Measurements from ENCODE around the gene SNAPC3. TPM values are rescaled to one million over a fixed set of nuclear protein-coding genes. Genes with fewer than 3 reads are reported as not detected.

SNAPC3 gene
- total and polyA plus RNA-seq, 5 donors: 15.4 to 29.6 (median 25.0) TPM

DNA sequence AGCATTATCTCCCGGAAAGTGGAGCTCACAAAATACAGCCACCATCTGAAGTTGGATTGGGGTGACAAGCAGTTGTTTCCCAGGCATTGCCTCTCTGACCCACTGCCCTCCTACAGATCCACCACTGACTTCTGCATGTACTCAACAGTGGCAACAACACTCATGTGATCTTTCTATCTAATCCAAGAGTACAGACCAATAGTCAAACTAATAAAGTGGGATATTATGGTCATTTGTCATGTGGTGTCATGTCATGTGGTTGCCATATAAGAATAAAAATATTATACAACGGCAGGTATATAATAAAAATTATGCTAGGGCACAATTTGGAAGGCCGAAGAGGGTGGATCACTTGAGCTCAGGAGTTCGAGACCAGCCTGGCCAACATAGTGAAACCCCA is 33.0 kb upstream of the SNAPC3 start:
- WGBS: 89% methylated on average over 4 of the region's 4 CpGs
- Histone ChIP-seq H3K27ac (ENCODE audit: low read length) (no peak overlapping the region), H3K4me1 (ENCODE audit: control insufficient read depth, insufficient read depth, low read length) (no peaks in the 10 kb centered on the region), H3K27me3 (ENCODE audit: control insufficient read depth, insufficient read depth) (no peaks in the 10 kb centered on the region), H3K9me3 (ENCODE audit: control insufficient read depth, low read length) (no peaks in the 10 kb centered on the region), H3K4me3 (ENCODE audit: low read length) (no peak overlapping the region)
- no peak for DNase-seq
- no peak for ATAC-seq
- intact Hi-C loops (cut with DNase I): no loop called here

GRCh38 chr9:15390201-15390600 is 32.5 kb upstream of the SNAPC3 start:
- Histone ChIP-seq H3K9me3 (ENCODE audit: control insufficient read depth, low read length) (no peaks in the 10 kb centered on the region), H3K27ac (ENCODE audit: low read length) (no peak overlapping the region), H3K4me1 (ENCODE audit: control insufficient read depth, insufficient read depth, low read length) (no peaks in the 10 kb centered on the region), H3K27me3 (ENCODE audit: control insufficient read depth, insufficient read depth) (no peaks in the 10 kb centered on the region), H3K4me3 (ENCODE audit: low read length) (no peak overlapping the region)
- intact Hi-C loops (cut with DNase I): no loop called here
- 97% methylated on average over 2 of the region's 2 CpGs for WGBS
- ATAC-seq (no peak), DNase-seq (no peak)

- H3K4me3 ChIP-seq (ENCODE audit: low read length): no peak overlapping the region
- H3K9me3 ChIP-seq (ENCODE audit: control insufficient read depth, low read length): no peaks in the 10 kb centered on the region
- DNase-seq (no peak), ATAC-seq (peak in 1 of 2 donors; percentile 79)
- H3K27ac ChIP-seq (ENCODE audit: low read length): no peak overlapping the region
- no peaks in the 10 kb centered on the region for H3K27me3 ChIP-seq (ENCODE audit: control insufficient read depth, insufficient read depth)
- no peaks in the 10 kb centered on the region for H3K4me1 ChIP-seq (ENCODE audit: control insufficient read depth, insufficient read depth, low read length)
- intact Hi-C loops (cut with DNase I): no loop called here
- WGBS: 57% methylated on average over 5 of the region's 5 CpGs
These were observed 30.3 kb upstream of the SNAPC3 start for GRCh38 chr9:15392363-15392762.

DNA sequence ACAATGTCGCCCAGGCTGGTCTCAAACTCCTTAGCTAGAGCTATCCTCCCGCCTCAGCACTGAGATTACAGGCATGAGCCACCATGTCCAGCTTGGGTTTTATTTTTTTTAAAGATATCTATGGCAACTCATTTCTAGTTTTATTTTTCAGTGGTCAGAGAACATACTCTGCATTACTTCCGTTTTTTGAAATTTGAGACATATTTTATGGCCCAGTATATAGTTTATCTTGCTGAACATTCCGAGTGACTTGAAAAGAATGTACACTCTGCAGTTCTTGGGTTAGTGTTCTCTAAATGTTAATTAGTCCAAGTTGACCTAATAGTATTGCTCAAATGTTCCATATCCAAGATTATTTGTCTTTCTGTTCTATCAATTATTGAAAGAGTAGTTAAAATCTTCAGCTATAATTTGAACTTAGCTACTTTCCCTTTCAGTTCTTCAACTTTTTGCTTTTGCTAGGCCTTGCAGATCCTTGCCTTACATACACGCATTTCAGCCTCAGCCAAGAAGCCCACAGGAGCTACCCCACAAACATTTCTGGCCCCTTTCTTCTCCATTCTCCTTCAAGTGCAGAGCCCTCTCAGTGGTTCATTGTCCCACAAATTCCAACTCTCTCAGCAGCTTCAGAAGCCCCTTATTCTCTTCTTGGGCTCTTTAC is 22.3 kb upstream of the SNAPC3 start:
- Histone ChIP-seq H3K4me3 (ENCODE audit: low read length) (no peak overlapping the region), H3K4me1 (ENCODE audit: control insufficient read depth, insufficient read depth, low read length) (no peaks in the 10 kb centered on the region), H3K9me3 (ENCODE audit: control insufficient read depth, low read length) (no peaks in the 10 kb centered on the region), H3K27me3 (ENCODE audit: control insufficient read depth, insufficient read depth) (no peaks in the 10 kb centered on the region), H3K27ac (ENCODE audit: low read length) (no peak overlapping the region)
- 62% methylated on average over 5 of the region's 5 CpGs for WGBS
- peak in 1 of 3 donors; percentile 7 for DNase-seq
- ATAC-seq: no peak
- intact Hi-C loops (cut with DNase I): no loop called here

- 52% methylated on average over 8 of the region's 8 CpGs for WGBS
- H3K4me3 ChIP-seq (ENCODE audit: low read length): no peak overlapping the region
- intact Hi-C loops (cut with DNase I): no loop called here
- DNase-seq (peak in 2 of 3 donors; percentile 16 to 55), ATAC-seq (no peak)
- no peaks in the 10 kb centered on the region for H3K27me3 ChIP-seq (ENCODE audit: control insufficient read depth, insufficient read depth)
- H3K9me3 ChIP-seq (ENCODE audit: control insufficient read depth, low read length): no peaks in the 10 kb centered on the region
- no peaks in the 10 kb centered on the region for H3K4me1 ChIP-seq (ENCODE audit: control insufficient read depth, insufficient read depth, low read length)
- H3K27ac ChIP-seq (ENCODE audit: low read length): no peak overlapping the region
These were observed 21.4 kb upstream of the SNAPC3 start for GRCh38 chr9:15401266-15401665.

DNA sequence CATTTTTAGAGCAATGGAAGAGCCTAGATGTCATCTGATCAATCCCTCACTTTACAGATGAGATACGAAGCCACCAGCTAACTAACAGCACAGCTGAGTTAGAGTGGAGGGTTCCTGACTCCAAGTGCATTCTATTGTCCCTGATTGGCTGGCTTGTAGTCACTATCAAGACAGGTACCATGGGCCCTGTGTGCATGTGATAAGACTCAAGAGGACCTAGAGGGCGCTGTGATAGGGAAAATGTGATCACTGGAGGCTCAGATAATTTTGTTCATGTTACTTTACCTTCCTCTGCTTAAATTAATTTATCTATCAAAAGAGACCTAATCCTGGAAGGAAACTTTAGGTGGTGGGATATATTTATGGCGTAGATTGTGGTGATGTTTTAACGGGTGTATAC is 19.5 kb upstream of the SNAPC3 start:
- H3K4me3 ChIP-seq (ENCODE audit: low read length): no peak overlapping the region
- H3K9me3 ChIP-seq (ENCODE audit: control insufficient read depth, low read length): no peaks in the 10 kb centered on the region
- no peaks in the 10 kb centered on the region for H3K27me3 ChIP-seq (ENCODE audit: control insufficient read depth, insufficient read depth)
- ATAC-seq: no peak
- DNase-seq: no peak
- 74% methylated on average over 4 of the region's 4 CpGs for WGBS
- H3K27ac ChIP-seq (ENCODE audit: low read length): no peak overlapping the region
- H3K4me1 ChIP-seq (ENCODE audit: control insufficient read depth, insufficient read depth, low read length): no peaks in the 10 kb centered on the region
- intact Hi-C loops (cut with DNase I): no loop called here

- H3K9me3 ChIP-seq (ENCODE audit: control insufficient read depth, low read length): no peaks in the 10 kb centered on the region
- no peaks in the 10 kb centered on the region for H3K4me1 ChIP-seq (ENCODE audit: control insufficient read depth, insufficient read depth, low read length)
- ATAC-seq (no peak), DNase-seq (no peak)
- no peaks in the 10 kb centered on the region for H3K27me3 ChIP-seq (ENCODE audit: control insufficient read depth, insufficient read depth)
- H3K4me3 ChIP-seq (ENCODE audit: low read length): no peak overlapping the region
- no peak overlapping the region for H3K27ac ChIP-seq (ENCODE audit: low read length)
- 78% methylated on average over 1 of the region's 1 CpG for WGBS
- intact Hi-C loops (cut with DNase I): no loop called here
These were observed 18.5 kb upstream of the SNAPC3 start for GRCh38 chr9:15404171-15404570.

DNA sequence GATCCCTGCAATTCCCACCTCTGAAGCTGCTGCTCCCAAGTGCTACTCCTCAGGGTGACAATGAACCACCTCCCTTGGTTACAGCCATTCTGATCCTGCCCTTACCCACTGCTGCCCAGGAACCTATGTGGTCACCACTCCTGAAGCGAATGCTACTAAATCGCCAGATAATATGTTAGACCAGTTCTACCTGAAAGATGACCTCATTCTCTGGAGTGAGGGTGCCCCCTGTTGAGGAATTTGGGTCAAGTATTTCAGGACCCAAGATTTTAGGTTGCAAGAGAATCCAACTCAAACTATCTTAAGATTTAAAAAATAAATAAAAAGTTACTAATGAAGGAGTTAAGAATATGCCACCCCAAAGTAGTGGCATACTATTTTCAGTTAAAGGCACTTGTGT is 5.8 kb upstream of the SNAPC3 start:
- H3K27me3 ChIP-seq (ENCODE audit: control insufficient read depth, insufficient read depth): no peaks in the 10 kb centered on the region
- ATAC-seq (peak in 1 of 2 donors; percentile 69), DNase-seq (no peak)
- intact Hi-C loops (cut with DNase I): loop anchor here in 1 of 4 donors (10.0 kb wide), 2 partner anchors 102 to 202 kb away; no protein-coding TSS in a partner anchor
- no peak overlapping the region for H3K4me3 ChIP-seq (ENCODE audit: low read length)
- no peaks in the 10 kb centered on the region for H3K9me3 ChIP-seq (ENCODE audit: control insufficient read depth, low read length)
- H3K4me1 ChIP-seq (ENCODE audit: control insufficient read depth, insufficient read depth, low read length): no peaks in the 10 kb centered on the region
- no peak overlapping the region for H3K27ac ChIP-seq (ENCODE audit: low read length)
- WGBS: 61% methylated on average over 2 of the region's 2 CpGs

DNA sequence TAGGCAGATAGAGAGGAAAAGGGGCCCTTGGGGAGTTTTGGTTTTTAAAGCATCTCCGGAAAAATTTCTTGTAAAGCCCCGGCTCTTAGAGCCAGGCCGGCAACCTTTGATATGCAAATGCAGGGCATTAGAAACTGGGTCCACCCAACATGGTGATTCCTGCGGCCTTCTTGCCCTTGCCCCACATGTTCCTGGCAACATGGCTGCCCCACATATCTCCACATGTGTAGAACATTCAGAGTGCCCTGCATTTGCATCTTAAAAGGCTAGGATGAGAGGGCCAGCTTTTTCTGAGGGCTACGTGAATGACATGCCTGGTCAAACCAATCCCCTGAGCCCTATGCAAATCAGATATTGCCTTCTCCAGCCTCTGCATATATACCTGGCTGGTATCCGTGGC is 5.0 kb upstream of the SNAPC3 start:
- H3K27ac ChIP-seq (ENCODE audit: low read length): no peak overlapping the region
- intact Hi-C loops (cut with DNase I): loop anchor here in 1 of 4 donors (10.0 kb wide), 2 partner anchors 103 to 203 kb away; no protein-coding TSS in a partner anchor
- H3K4me3 ChIP-seq (ENCODE audit: low read length): no peak overlapping the region
- DNase-seq: no peak
- ATAC-seq: no peak
- 72% methylated on average over 6 of the region's 6 CpGs for WGBS
- no peaks in the 10 kb centered on the region for H3K9me3 ChIP-seq (ENCODE audit: control insufficient read depth, low read length)
- H3K27me3 ChIP-seq (ENCODE audit: control insufficient read depth, insufficient read depth): no peaks in the 10 kb centered on the region
- no peaks in the 10 kb centered on the region for H3K4me1 ChIP-seq (ENCODE audit: control insufficient read depth, insufficient read depth, low read length)

DNA sequence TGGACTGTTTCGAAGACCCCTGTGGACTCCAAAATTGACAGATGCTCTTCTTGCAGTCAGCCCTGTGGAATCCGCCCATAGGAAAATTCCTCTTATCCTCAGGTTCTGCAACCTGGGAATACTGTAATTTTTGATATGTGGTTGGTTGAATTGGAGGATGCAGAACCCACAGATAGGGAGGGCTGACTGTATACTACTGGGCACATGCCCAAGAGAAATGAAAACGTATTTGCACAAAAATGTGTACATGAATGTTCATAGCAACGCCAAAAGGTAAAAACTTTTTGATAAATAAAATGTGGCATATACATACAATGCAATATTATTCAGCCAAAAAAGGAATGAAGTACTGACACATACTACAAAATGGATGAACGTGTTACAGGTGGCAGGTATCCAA is 1.9 kb upstream of the SNAPC3 start:
- Histone ChIP-seq H3K4me1 (ENCODE audit: control insufficient read depth, insufficient read depth, low read length) (no peaks in the 10 kb centered on the region), H3K9me3 (ENCODE audit: control insufficient read depth, low read length) (no peaks in the 10 kb centered on the region), H3K27me3 (ENCODE audit: control insufficient read depth, insufficient read depth) (no peaks in the 10 kb centered on the region), H3K27ac (ENCODE audit: low read length) (no peak overlapping the region), H3K4me3 (ENCODE audit: low read length) (no peak overlapping the region)
- DNase-seq (no peak), ATAC-seq (no peak)
- intact Hi-C loops (cut with DNase I): loop anchor here in 1 of 4 donors (10.0 kb wide), 1 partner anchor 106 kb away; no protein-coding TSS in a partner anchor
- 65% methylated on average over 5 of the region's 5 CpGs for WGBS

GRCh38 chr9:15421532-15421931 is 1.1 kb upstream of the SNAPC3 start:
- H3K27ac ChIP-seq (ENCODE audit: low read length): no peak overlapping the region
- 82% methylated on average over 6 of the region's 6 CpGs for WGBS
- H3K4me3 ChIP-seq (ENCODE audit: low read length): no peak overlapping the region
- ATAC-seq (no peak), DNase-seq (no peak)
- H3K9me3 ChIP-seq (ENCODE audit: control insufficient read depth, low read length): no peaks in the 10 kb centered on the region
- intact Hi-C loops (cut with DNase I): loop anchor here in 1 of 4 donors (10.0 kb wide), 1 partner anchor 107 kb away; no protein-coding TSS in a partner anchor
- peaks cover 4% of the 10 kb centered on the region for H3K4me1 ChIP-seq (ENCODE audit: control insufficient read depth, insufficient read depth, low read length)
- H3K27me3 ChIP-seq (ENCODE audit: control insufficient read depth, insufficient read depth): no peaks in the 10 kb centered on the region
